ENCODE measurements around the gene BORCS5.

DNA sequence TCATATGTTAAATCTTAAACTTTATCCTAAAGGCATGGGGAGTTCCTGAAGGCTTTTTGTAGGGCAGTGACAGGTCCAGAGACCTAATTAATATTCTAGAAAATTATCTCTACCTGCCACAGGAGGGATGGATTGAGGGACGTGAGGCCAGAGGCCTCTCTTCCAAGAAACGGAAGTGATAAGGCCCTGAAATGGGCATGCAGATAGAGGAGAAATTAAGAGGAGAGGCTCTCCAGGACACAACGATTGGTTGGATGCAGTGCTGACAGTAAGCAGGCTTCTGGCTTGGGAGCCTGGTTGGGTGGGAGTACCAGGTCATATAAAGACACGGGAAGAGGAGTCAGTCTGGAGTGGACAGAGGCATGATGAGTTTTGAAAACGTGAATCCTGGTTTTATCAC is 3.1 kb upstream of the BORCS5 start:
- no peak for TF ChIP-seq POLR2A (IDR thresholded peaks at IDR 0.05)
- TF ChIP-seq, protein P1, sequence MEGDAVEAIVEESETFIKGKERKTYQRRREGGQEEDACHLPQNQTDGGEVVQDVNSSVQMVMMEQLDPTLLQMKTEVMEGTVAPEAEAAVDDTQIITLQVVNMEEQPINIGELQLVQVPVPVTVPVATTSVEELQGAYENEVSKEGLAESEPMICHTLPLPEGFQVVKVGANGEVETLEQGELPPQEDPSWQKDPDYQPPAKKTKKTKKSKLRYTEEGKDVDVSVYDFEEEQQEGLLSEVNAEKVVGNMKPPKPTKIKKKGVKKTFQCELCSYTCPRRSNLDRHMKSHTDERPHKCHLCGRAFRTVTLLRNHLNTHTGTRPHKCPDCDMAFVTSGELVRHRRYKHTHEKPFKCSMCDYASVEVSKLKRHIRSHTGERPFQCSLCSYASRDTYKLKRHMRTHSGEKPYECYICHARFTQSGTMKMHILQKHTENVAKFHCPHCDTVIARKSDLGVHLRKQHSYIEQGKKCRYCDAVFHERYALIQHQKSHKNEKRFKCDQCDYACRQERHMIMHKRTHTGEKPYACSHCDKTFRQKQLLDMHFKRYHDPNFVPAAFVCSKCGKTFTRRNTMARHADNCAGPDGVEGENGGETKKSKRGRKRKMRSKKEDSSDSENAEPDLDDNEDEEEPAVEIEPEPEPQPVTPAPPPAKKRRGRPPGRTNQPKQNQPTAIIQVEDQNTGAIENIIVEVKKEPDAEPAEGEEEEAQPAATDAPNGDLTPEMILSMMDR (IDR thresholded peaks at IDR 0.05): no peak
